PC-3 (cell line): Measurements from ENCODE around the gene APOC1. TPM values are rescaled to one million over a fixed set of nuclear protein-coding genes. Genes with fewer than 3 reads are reported as not detected.

Experiments
- ATAC-seq: fragments of 200-7000 bp; cut with Tn5 transposase; 2 replicates; pipeline ENCODE4 v1.9.1; 2020; ENCODE audit warnings: mild to moderate bottlenecking, moderate library complexity
- BruUV-seq: library from RNA; stranded (reverse); fragments of 400-500 nt; replicated peaks from 2 replicates; lab custom pipeline; 2021; lab: Mats Ljungman, UMichigan
- CTCF ChIA-PET: fragments of 300-600 bp; sonication (Branson Sonifier 250); formaldehyde crosslinking; loops from one replicate; lab custom pipeline; 2022; ENCODE audit warnings: antibody characterized with exemption; lab: Charles Lee
- POLR2A ChIA-PET: fragments of 300-600 bp; sonication (Branson Sonifier 250); formaldehyde crosslinking; loops from one replicate; lab custom pipeline; 2022; ENCODE audit warnings: antibody characterized with exemption; ENCODE audit not compliant: unreplicated experiment; lab: Charles Lee
- DNase-seq: peaks from one replicate; pipeline ENCODE4 v3.0.0-alpha.2; 2015
- H2AFZ ChIP-seq: fragments of 300-600 bp; sonication (generic); 2 replicates; pipeline ENCODE4 v1.6.0; 2016; ENCODE audit warnings: antibody characterized with exemption, low read length
- H3F3A ChIP-seq: fragments of 300-600 bp; sonication (generic); one replicate; pipeline ENCODE4 v1.6.0; 2017; ENCODE audit warnings: antibody characterized with exemption, low read length, control low read depth, mild to moderate bottlenecking; ENCODE audit not compliant: unreplicated experiment
- H3K27ac ChIP-seq: fragments of 300-600 bp; sonication (generic); 2 replicates; pipeline ENCODE4 v1.5.1; 2016; ENCODE audit warnings: mild to moderate bottlenecking, low read length
- H3K27me3 ChIP-seq: fragments of 300-600 bp; sonication (generic); 2 replicates; pipeline ENCODE4 v1.6.1; 2016; ENCODE audit warnings: low read length, mixed read lengths
- H3K36me3 ChIP-seq: fragments of 300-600 bp; sonication (generic); 2 replicates; pipeline ENCODE4 v1.6.1; 2016; ENCODE audit warnings: low read depth, mixed run types, low read length, mixed read lengths
- H3K4me1 ChIP-seq: fragments of 300-600 bp; sonication (generic); 2 replicates; pipeline ENCODE4 v1.5.1; 2016; ENCODE audit warnings: low read length; ENCODE audit not compliant: insufficient read depth
- H3K4me2 ChIP-seq: fragments of 300-600 bp; sonication (generic); 2 replicates; pipeline ENCODE4 v1.6.0; 2016; ENCODE audit warnings: low read length
- H3K4me3 ChIP-seq: fragments of 300-600 bp; sonication (generic); 2 replicates; pipeline ENCODE4 v1.5.1; 2016; ENCODE audit warnings: mild to moderate bottlenecking, low read length, mixed read lengths
- H3K79me2 ChIP-seq: fragments of 300-600 bp; sonication (generic); 2 replicates; pipeline ENCODE4 v1.6.1; 2017; ENCODE audit warnings: low read length, mixed read lengths
- H3K9ac ChIP-seq: fragments of 300-600 bp; sonication (generic); 2 replicates; pipeline ENCODE4 v1.6.0; 2016; ENCODE audit warnings: mild to moderate bottlenecking, low read length
- H3K9me2 ChIP-seq: fragments of 300-600 bp; sonication (generic); replicated peaks from 2 replicates; pipeline ENCODE4 v1.6.1; 2016; ENCODE audit warnings: mixed run types, low read length, mixed read lengths
- H3K9me3 ChIP-seq: fragments of 300-600 bp; sonication (generic); 2 replicates; pipeline ENCODE4 v1.6.1; 2016; ENCODE audit warnings: low read length, mixed read lengths
- H4K20me1 ChIP-seq: fragments of 300-600 bp; sonication (generic); 2 replicates; pipeline ENCODE4 v1.6.1; 2016; ENCODE audit warnings: low read length, mixed read lengths
- EZH2 ChIP-seq: fragments of 300-600 bp; sonication (generic); IDR thresholded peaks from one replicate; pipeline ENCODE4 v1.6.1; 2017; ENCODE audit warnings: antibody characterized with exemption, mild to moderate bottlenecking, low read length; ENCODE audit not compliant: unreplicated experiment
- EZH2phosphoT487 ChIP-seq: fragments of 300-600 bp; sonication (generic); IDR thresholded peaks from 2 replicates; pipeline ENCODE4 v1.6.1; 2018; ENCODE audit warnings: mild to moderate bottlenecking, antibody characterized with exemption, low read length, borderline replicate concordance
- intact Hi-C: fragments of 100-400 bp; cut with micrococcal nuclease; formaldehyde crosslinking; loops from 2 replicates; pipeline ENCODE4 v1.9.0; 2023
- total RNA-seq: library from RNA; depleted of rRNA; stranded (reverse); fragments of >200 nt; gene quantifications from 2 replicates; pipeline ENCODE4 v1.2.3, GENCODE V29; 2014
- TF ChIP-seq, protein P1 (sequence below): fragments of 300-600 bp; sonication (generic); conservative IDR thresholded peaks from 2 replicates; pipeline ENCODE4 v1.5.1; 2017; ENCODE audit warnings: antibody characterized with exemption, low read depth, mild to moderate bottlenecking, low read length

Gene APOC1
- total RNA-seq, 1 experiment from 2014 or later, result 3.3 TPM

DNA sequence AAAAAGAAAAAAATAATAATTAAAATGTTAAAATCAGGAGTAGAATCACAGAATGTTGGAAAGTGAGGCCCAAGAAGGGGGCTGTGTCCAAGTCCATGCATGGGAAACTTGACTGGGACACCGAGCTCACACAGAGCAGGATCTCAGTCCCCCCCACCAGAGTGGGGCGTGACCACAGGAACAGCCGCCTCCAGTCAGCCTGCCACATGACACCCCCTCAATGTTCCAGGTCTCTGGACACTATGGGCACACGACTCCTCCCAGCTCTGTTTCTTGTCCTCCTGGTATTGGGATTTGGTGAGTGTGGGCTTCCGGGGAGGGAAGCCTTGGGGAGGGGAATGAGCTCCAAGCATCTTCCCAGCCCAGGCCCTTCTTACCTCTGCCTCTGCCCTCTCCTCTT, 33.8 kb downstream of the APOC1 start:
- H3K9me3 ChIP-seq, result no peaks in the 10 kb centered on the region
- ATAC-seq (no peak), DNase-seq (no peak)
- intact Hi-C loops, result no loop called here
- CTCF ChIA-PET, result no interaction called here
- TF ChIP-seq, protein P1, sequence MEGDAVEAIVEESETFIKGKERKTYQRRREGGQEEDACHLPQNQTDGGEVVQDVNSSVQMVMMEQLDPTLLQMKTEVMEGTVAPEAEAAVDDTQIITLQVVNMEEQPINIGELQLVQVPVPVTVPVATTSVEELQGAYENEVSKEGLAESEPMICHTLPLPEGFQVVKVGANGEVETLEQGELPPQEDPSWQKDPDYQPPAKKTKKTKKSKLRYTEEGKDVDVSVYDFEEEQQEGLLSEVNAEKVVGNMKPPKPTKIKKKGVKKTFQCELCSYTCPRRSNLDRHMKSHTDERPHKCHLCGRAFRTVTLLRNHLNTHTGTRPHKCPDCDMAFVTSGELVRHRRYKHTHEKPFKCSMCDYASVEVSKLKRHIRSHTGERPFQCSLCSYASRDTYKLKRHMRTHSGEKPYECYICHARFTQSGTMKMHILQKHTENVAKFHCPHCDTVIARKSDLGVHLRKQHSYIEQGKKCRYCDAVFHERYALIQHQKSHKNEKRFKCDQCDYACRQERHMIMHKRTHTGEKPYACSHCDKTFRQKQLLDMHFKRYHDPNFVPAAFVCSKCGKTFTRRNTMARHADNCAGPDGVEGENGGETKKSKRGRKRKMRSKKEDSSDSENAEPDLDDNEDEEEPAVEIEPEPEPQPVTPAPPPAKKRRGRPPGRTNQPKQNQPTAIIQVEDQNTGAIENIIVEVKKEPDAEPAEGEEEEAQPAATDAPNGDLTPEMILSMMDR, result no peak
- TF ChIP-seq EZH2 (no peak), EZH2phosphoT487 (no peak)
- no peaks in the 10 kb centered on the region for H3F3A ChIP-seq
- no peak overlapping the region for H3K4me3 ChIP-seq
- no peak overlapping the region for H3K4me2 ChIP-seq
- H3K36me3 ChIP-seq, result no peaks in the 10 kb centered on the region
- POLR2A ChIA-PET, result no interaction called here
- H3K9me2 ChIP-seq, result no peaks in the 10 kb centered on the region
- H2AFZ ChIP-seq, result no peak overlapping the region
- no peak overlapping the region for H3K9ac ChIP-seq
- H3K79me2 ChIP-seq, result no peaks in the 10 kb centered on the region
- BruUV-seq, result no TSS peak
- H3K27ac ChIP-seq, result no peak overlapping the region
- no peaks in the 10 kb centered on the region for H3K4me1 ChIP-seq
- no peaks in the 10 kb centered on the region for H4K20me1 ChIP-seq
- no peaks in the 10 kb centered on the region for H3K27me3 ChIP-seq

DNA sequence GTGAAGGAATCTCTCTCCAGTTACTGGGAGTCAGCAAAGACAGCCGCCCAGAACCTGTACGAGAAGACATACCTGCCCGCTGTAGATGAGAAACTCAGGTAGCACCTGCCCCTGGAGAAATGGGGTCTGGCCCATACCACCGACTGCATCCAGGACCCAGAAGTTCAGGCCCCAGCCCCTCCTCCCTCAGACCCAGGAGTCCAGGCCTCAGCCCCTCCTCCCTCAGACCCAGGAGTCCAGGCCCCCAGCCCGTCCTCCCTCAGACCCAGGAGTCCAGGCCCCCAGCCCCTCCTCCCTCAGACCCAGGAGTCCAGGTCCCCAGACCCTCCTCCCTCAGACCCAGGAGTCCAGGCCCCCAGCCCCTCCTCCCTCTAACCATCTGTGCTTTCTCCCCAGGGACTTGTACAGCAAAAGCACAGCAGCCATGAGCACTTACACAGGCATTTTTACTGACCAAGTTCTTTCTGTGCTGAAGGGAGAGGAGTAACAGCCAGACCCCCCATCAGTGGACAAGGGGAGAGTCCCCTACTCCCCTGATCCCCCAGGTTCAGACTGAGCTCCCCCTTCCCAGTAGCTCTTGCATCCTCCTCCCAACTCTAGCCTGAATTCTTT, 34.5 kb downstream of the APOC1 start:
- intact Hi-C loops, result no loop called here
- H3K9me3 ChIP-seq, result no peaks in the 10 kb centered on the region
- no peaks in the 10 kb centered on the region for H3K9me2 ChIP-seq
- H4K20me1 ChIP-seq, result no peaks in the 10 kb centered on the region
- DNase-seq (no peak), ATAC-seq (no peak)
- TF ChIP-seq, protein P1, result no peak
- TF ChIP-seq EZH2, result no peak
- TF ChIP-seq EZH2phosphoT487, result no peak
- POLR2A ChIA-PET, result no interaction called here
- H3K27ac ChIP-seq, result no peak overlapping the region
- H3K27me3 ChIP-seq, result no peaks in the 10 kb centered on the region
- CTCF ChIA-PET, result no interaction called here
- no peak overlapping the region for H2AFZ ChIP-seq
- no peaks in the 10 kb centered on the region for H3F3A ChIP-seq
- no peak overlapping the region for H3K4me2 ChIP-seq
- no peak overlapping the region for H3K4me3 ChIP-seq
- no peaks in the 10 kb centered on the region for H3K79me2 ChIP-seq
- H3K36me3 ChIP-seq, result no peaks in the 10 kb centered on the region
- no TSS peak for BruUV-seq
- H3K9ac ChIP-seq, result no peak overlapping the region
- H3K4me1 ChIP-seq, result no peaks in the 10 kb centered on the region

DNA sequence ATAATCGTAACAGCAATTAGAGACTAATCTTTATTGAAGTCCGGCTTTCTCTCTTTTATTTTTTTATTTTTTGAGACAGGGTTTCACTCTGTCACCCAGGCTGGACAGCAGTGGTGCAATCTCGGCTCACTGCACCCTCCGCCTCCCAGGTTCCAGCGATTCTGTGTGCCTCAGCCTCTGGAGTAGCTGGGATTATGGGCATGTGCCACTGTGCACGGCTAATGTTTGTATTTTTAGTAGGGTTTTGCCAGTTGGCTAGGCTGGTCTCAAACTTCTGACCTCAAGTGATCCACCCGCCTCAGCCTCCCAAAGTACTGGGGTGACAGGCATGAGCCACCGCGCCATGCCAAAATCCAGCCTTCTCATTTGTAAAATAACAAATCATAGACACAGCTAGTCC, 35.1 kb downstream of the APOC1 start:
- ChIA-PET POLR2A (no interaction called here), CTCF (no interaction called here)
- H4K20me1 ChIP-seq, result no peaks in the 10 kb centered on the region
- H3K79me2 ChIP-seq, result no peaks in the 10 kb centered on the region
- H3K9ac ChIP-seq, result no peak overlapping the region
- no peak overlapping the region for H3K4me2 ChIP-seq
- no peaks in the 10 kb centered on the region for H3K9me2 ChIP-seq
- H3K27me3 ChIP-seq, result no peaks in the 10 kb centered on the region
- TF ChIP-seq EZH2 (no peak), EZH2phosphoT487 (no peak)
- TF ChIP-seq, protein P1, result no peak
- no peak for ATAC-seq
- H2AFZ ChIP-seq, result no peak overlapping the region
- no peaks in the 10 kb centered on the region for H3K36me3 ChIP-seq
- no peak overlapping the region for H3K4me3 ChIP-seq
- H3K4me1 ChIP-seq, result no peaks in the 10 kb centered on the region
- BruUV-seq, result no TSS peak
- no peaks in the 10 kb centered on the region for H3F3A ChIP-seq
- intact Hi-C loops, result no loop called here
- H3K9me3 ChIP-seq, result no peaks in the 10 kb centered on the region
- no peak overlapping the region for H3K27ac ChIP-seq
- no peak for DNase-seq
